Measurements from ENCODE around the gene TCF7. TPM values are rescaled to one million over a fixed set of nuclear protein-coding genes. Genes with fewer than 3 reads are reported as not detected.

The TCF7 gene
- total RNA-seq, 1 experiment from 2014 or later = 18.2 TPM

DNA sequence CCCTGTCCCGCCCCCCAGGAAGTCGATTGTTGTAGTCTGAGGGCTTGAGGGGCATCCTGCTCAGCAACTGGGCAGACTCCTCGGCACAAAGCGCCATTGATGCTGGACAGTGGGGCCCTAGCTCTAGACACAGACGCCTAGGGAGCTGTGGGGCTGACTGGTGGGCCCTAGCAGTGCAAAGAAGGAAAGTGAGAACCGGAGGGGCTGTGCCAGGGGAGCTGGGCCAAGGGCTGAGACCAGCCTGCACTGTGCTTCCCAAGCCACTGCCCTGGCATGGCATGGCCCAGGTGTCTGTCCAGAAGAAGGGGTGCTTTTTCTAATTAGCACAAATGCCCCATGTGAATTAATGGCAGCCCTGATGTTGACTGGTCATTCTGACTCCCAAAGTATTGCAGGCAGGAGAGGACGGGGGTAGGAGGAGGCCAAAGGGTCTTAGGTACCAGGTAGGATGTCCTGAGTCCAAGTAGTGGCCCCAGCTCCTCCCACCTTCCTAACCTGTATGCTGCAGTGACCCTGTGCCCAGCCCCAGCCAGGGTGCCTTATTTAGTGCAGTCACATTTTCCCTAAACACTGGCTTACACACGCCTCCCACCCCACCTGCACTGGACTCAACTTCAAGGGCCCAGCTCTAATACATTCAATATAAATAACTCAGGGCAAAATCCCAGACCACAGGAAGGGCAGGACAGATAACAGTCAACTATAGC, 15.9 kb downstream of the TCF7 start:
- H2AFZ ChIP-seq (ENCODE audit: low read length) = no peak overlapping the region
- H3K4me2 ChIP-seq (ENCODE audit: insufficient read depth, insufficient read length, low read length) = no peak overlapping the region
- TF ChIP-seq, protein P1, sequence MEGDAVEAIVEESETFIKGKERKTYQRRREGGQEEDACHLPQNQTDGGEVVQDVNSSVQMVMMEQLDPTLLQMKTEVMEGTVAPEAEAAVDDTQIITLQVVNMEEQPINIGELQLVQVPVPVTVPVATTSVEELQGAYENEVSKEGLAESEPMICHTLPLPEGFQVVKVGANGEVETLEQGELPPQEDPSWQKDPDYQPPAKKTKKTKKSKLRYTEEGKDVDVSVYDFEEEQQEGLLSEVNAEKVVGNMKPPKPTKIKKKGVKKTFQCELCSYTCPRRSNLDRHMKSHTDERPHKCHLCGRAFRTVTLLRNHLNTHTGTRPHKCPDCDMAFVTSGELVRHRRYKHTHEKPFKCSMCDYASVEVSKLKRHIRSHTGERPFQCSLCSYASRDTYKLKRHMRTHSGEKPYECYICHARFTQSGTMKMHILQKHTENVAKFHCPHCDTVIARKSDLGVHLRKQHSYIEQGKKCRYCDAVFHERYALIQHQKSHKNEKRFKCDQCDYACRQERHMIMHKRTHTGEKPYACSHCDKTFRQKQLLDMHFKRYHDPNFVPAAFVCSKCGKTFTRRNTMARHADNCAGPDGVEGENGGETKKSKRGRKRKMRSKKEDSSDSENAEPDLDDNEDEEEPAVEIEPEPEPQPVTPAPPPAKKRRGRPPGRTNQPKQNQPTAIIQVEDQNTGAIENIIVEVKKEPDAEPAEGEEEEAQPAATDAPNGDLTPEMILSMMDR (conservative IDR thresholded peaks at IDR 0.05) = no peak
- no peak overlapping the region for H3K27ac Mint-ChIP-seq
- H3K4me1 ChIP-seq (ENCODE audit: insufficient read depth, low read length) = no peaks in the 10 kb centered on the region
- no peak overlapping the region for H3K56ac ChIP-seq (ENCODE audit: insufficient read length, low read depth, low read length)
- H3K27me3 Mint-ChIP-seq (ENCODE audit: low read depth) = no peaks in the 10 kb centered on the region
- WGBS (ENCODE audit: extremely low coverage, insufficient read length, low lambda C conversion rate) = no CpG with 5 or more reads among the region's 8 CpGs
- no peak overlapping the region for H3K27ac ChIP-seq (ENCODE audit: insufficient read length, low read depth, low read length)
- H2AK5ac ChIP-seq (ENCODE audit: insufficient read length, low read length) = no peak overlapping the region
- no peak overlapping the region for H3K14ac ChIP-seq (ENCODE audit: insufficient read depth, low read length)
- no peaks in the 10 kb centered on the region for H3K9me3 ChIP-seq (ENCODE audit: control insufficient read depth, low read depth, low read length)
- H2BK20ac ChIP-seq (ENCODE audit: low read depth, low read length, poor library complexity, severe bottlenecking) = no peak overlapping the region
- H3K4me3 Mint-ChIP-seq = no peak overlapping the region
- peaks cover 3% of the 10 kb centered on the region for H4K20me1 ChIP-seq (ENCODE audit: control insufficient read depth, insufficient read depth, insufficient read length)
- no peak overlapping the region for H4K8ac ChIP-seq (replicated peaks; ENCODE audit: insufficient read length, low read depth, low read length)
- no peak overlapping the region for H3T11ph ChIP-seq (ENCODE audit: low read length)
- no peak overlapping the region for H2BK12ac ChIP-seq (ENCODE audit: insufficient read length, low read depth, low read length)
- no peak overlapping the region for H3K9ac ChIP-seq (ENCODE audit: extremely low read depth, insufficient read length, low read length)
- H3K79me2 ChIP-seq (ENCODE audit: insufficient read depth, low read length) = no peaks in the 10 kb centered on the region; the same call in 1 of the 2 replicates
- no peaks in the 10 kb centered on the region for H3K9me3 Mint-ChIP-seq
- no peaks in the 10 kb centered on the region for H3K27me3 ChIP-seq (ENCODE audit: insufficient read depth, low read length)
- H4K91ac ChIP-seq (ENCODE audit: insufficient read length, low read depth, low read length) = no peak overlapping the region
- no peak for DNase-seq
- H3K4ac ChIP-seq (ENCODE audit: low read depth, low read length) = no peak overlapping the region
- H2BK5ac ChIP-seq (ENCODE audit: insufficient read length, low read length) = no peak overlapping the region
- peaks cover 0 to 10% of the 10 kb centered on the region in 2 experiments for H3K4me1 Mint-ChIP-seq
- no peak overlapping the region for H3K18ac ChIP-seq (ENCODE audit: insufficient read length, low read depth, low read length)
- H3K23ac ChIP-seq (ENCODE audit: insufficient read length, low read depth, low read length) = no peak overlapping the region
- no peak overlapping the region for H4K5ac ChIP-seq (ENCODE audit: insufficient read length, low read depth, low read length)
- peaks cover 0 to 6% (median under 1%) of the 10 kb centered on the region in 3 experiments; a peak in 5 of 7 replicates for H3K36me3 Mint-ChIP-seq (ENCODE audit: insufficient read depth in 1 of 3, low read depth in 3 of 3)
- H3K79me1 ChIP-seq (ENCODE audit: insufficient read depth, low read depth, low read length, poor library complexity, severe bottlenecking) = no peaks in the 10 kb centered on the region
- H2BK15ac ChIP-seq (ENCODE audit: low read depth, low read length) = no peak overlapping the region
- H3K23me2 ChIP-seq (ENCODE audit: insufficient read length, low read depth, low read length, poor library complexity, severe bottlenecking) = no peaks in the 10 kb centered on the region
- H2BK120ac ChIP-seq (ENCODE audit: low read depth, low read length, poor library complexity, severe bottlenecking) = no peak overlapping the region

Measured in H9 (cell line).